ENCODE data around the gene RHBDL3. TPM values are rescaled to one million over a fixed set of nuclear protein-coding genes. Genes with fewer than 3 reads are reported as not detected.
"Not testable (repeated sequence)": the region's sequence is repeated elsewhere in the genome, so short reads cannot be mapped to it uniquely, and the experiment has no call there.

RHBDL3 gene
- total RNA-seq, 5 donors from 2014 or later (not counting 1 experiment from before 2014, with no cell fraction given) = 0.07 TPM; not detected in 4

DNA sequence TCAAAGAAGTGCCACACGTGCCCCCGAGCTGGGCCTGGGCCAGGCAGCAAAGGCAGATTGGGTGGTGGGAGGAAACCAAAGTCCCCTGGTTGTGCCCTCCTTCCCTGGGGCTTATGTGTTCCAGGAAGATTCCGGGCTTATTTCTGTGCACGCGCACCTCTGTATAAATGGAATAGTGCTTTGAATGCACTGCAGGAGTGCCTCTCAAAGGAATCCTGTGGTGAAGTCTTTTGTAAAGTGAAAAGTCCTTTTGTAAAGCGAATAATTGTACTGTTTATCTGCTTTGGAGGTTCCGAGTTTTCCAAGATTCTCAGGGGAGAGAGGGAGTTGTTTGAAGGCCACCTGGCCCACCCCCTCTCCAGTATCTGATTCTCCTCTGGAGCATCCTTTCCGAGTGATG is 49.5 kb downstream of the RHBDL3 start:
- ChIA-PET POLR2A (no interaction called here), CTCF (interaction anchor here (0.6 to 1.0 kb wide), 2 partner anchors 25 to 536 kb away, joined by 3 to 6 read pairs; no protein-coding TSS in a partner anchor)
- DNase-seq (no peak), ATAC-seq (replicated peaks in 1 of 4) (no peak)
- no peaks in the 10 kb centered on the region for H3K36me3 ChIP-seq (ENCODE audit: control insufficient read depth in 2 of 2, extremely low read depth in 1 of 2, insufficient read depth in 1 of 2, low read length in 1 of 2)
- Mint-ChIP-seq H3K27me3 (peaks cover 3% of the 10 kb centered on the region in 2 donors), H3K4me3 (no peak overlapping the region), H3K27ac (no peak overlapping the region), H3K9me3 (no peaks in the 10 kb centered on the region), H3K36me3 (no peaks in the 10 kb centered on the region), H3K4me1 (peaks cover 0 to 6% (median 3%) of the 10 kb centered on the region in 3 donors)
- no peaks in the 10 kb centered on the region for H3K9me3 ChIP-seq
- H3K4me3 ChIP-seq (ENCODE audit: control insufficient read depth in 1 of 2, extremely low read depth in 1 of 2, low read length in 1 of 2) = no peak overlapping the region
- no peak overlapping the region for H3K27ac ChIP-seq (ENCODE audit: low read length)
- 90% methylated on average over 2 of the region's 8 CpGs for WGBS (ENCODE audit: insufficient coverage)
- peaks cover 0 to 10% of the 10 kb centered on the region in 2 experiments for H3K4me1 ChIP-seq (ENCODE audit: control insufficient read depth in 1 of 2, extremely low read depth in 1 of 2, insufficient read depth in 2 of 2, low read length in 2 of 2)
- H3K27me3 ChIP-seq (replicated peaks in 1 of 2; ENCODE audit: control insufficient read depth in 2 of 2, extremely low read depth in 1 of 2, insufficient read depth in 2 of 2, low read length in 1 of 2) = peaks cover 0 to 18% of the 10 kb centered on the region in 2 experiments

- 90% methylated on average over 3 of the region's 5 CpGs for WGBS (ENCODE audit: insufficient coverage)
- H3K27me3 Mint-ChIP-seq; H3K27ac ChIP-seq (ENCODE audit: low read length); DNase-seq; ATAC-seq (replicated peaks in 1 of 4); H3K4me3 Mint-ChIP-seq; H3K27ac Mint-ChIP-seq; H3K9me3 Mint-ChIP-seq; CTCF ChIA-PET; H3K4me3 ChIP-seq (ENCODE audit: control insufficient read depth in 1 of 2, extremely low read depth in 1 of 2, low read length in 1 of 2); H3K9me3 ChIP-seq; H3K36me3 ChIP-seq (ENCODE audit: control insufficient read depth in 2 of 2, extremely low read depth in 1 of 2, insufficient read depth in 1 of 2, low read length in 1 of 2); H3K4me1 Mint-ChIP-seq; H3K36me3 Mint-ChIP-seq: not testable (repeated sequence)
- H3K27me3 ChIP-seq (replicated peaks in 1 of 2; ENCODE audit: control insufficient read depth in 2 of 2, extremely low read depth in 1 of 2, insufficient read depth in 2 of 2, low read length in 1 of 2) = peaks cover 0 to 19% of the 10 kb centered on the region in 2 experiments
- peaks cover 0 to 10% of the 10 kb centered on the region in 2 experiments for H3K4me1 ChIP-seq (ENCODE audit: control insufficient read depth in 1 of 2, extremely low read depth in 1 of 2, insufficient read depth in 2 of 2, low read length in 2 of 2)
- POLR2A ChIA-PET = interaction anchor here in 1 of 2 donors (0.6 kb wide), 1 partner anchor 526 kb away, joined by 4 read pairs; no protein-coding TSS in a partner anchor
Measured at GRCh38 chr17:32316653-32317052, 51.0 kb downstream of the RHBDL3 start.

DNA sequence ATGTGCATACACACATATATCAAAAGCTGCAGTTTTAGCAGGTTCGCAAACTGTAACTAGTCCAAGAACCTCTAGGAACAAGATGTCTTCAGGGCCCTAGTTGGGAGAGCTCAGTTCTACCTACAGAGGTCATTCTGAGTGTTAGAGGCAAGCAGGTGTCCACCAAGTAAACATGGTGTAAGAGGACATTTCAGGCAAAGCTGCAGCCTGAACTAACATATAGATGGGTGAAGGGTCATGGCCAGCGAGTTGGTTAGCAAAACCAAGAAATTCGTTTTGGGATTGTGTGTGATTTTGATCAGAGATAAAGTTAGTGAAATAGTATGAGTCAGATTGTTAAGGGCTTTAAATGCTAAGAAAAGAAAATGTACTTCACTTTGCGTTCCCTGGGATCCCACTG is 51.7 kb downstream of the RHBDL3 start:
- H3K4me1 Mint-ChIP-seq = peaks cover 0 to 7% (median 3%) of the 10 kb centered on the region in 3 donors
- DNase-seq (no peak), ATAC-seq (replicated peaks in 1 of 4) (no peak)
- ChIA-PET CTCF (interaction anchor here in 1 of 2 donors (0.7 kb wide), 1 partner anchor 350 kb away, joined by 3 read pairs; no protein-coding TSS in a partner anchor), POLR2A (interaction anchor here in 1 of 2 donors (0.6 kb wide), 1 partner anchor 527 kb away, joined by 4 read pairs; no protein-coding TSS in a partner anchor)
- H3K36me3 ChIP-seq (ENCODE audit: control insufficient read depth in 2 of 2, extremely low read depth in 1 of 2, insufficient read depth in 1 of 2, low read length in 1 of 2) = no peaks in the 10 kb centered on the region
- H3K36me3 Mint-ChIP-seq = no peaks in the 10 kb centered on the region
- H3K9me3 ChIP-seq = no peaks in the 10 kb centered on the region
- WGBS (ENCODE audit: insufficient coverage) = 65% methylated on average over 3 of the region's 4 CpGs
- H3K4me3 ChIP-seq (ENCODE audit: control insufficient read depth in 1 of 2, extremely low read depth in 1 of 2, low read length in 1 of 2) = no peak overlapping the region
- no peak overlapping the region for H3K4me3 Mint-ChIP-seq
- peaks cover 0 to 25% of the 10 kb centered on the region in 2 experiments for H3K27me3 ChIP-seq (replicated peaks in 1 of 2; ENCODE audit: control insufficient read depth in 2 of 2, extremely low read depth in 1 of 2, insufficient read depth in 2 of 2, low read length in 1 of 2)
- peaks cover 3% of the 10 kb centered on the region in 2 donors for H3K27me3 Mint-ChIP-seq
- no peak overlapping the region for H3K27ac ChIP-seq (ENCODE audit: low read length)
- H3K27ac Mint-ChIP-seq = no peak overlapping the region
- peaks cover 0 to 10% of the 10 kb centered on the region in 2 experiments for H3K4me1 ChIP-seq (ENCODE audit: control insufficient read depth in 1 of 2, extremely low read depth in 1 of 2, insufficient read depth in 2 of 2, low read length in 2 of 2)
- no peaks in the 10 kb centered on the region for H3K9me3 Mint-ChIP-seq

- no peak for ATAC-seq (replicated peaks in 1 of 4)
- 98% methylated on average over 4 of the region's 8 CpGs for WGBS (ENCODE audit: insufficient coverage)
- ChIA-PET CTCF (no interaction called here), POLR2A (no interaction called here)
- H3K27me3 Mint-ChIP-seq = peaks cover 3% of the 10 kb centered on the region in 2 donors
- H3K27ac Mint-ChIP-seq = no peak overlapping the region
- Histone ChIP-seq H3K4me1 (ENCODE audit: control insufficient read depth in 1 of 2, extremely low read depth in 1 of 2, insufficient read depth in 2 of 2, low read length in 2 of 2) (peaks cover 0 to 11% of the 10 kb centered on the region in 2 experiments), H3K9me3 (no peaks in the 10 kb centered on the region), H3K36me3 (ENCODE audit: control insufficient read depth in 2 of 2, extremely low read depth in 1 of 2, insufficient read depth in 1 of 2, low read length in 1 of 2) (no peaks in the 10 kb centered on the region), H3K27me3 (replicated peaks in 1 of 2; ENCODE audit: control insufficient read depth in 2 of 2, extremely low read depth in 1 of 2, insufficient read depth in 2 of 2, low read length in 1 of 2) (peaks cover 0 to 25% of the 10 kb centered on the region in 2 experiments), H3K4me3 (ENCODE audit: control insufficient read depth in 1 of 2, extremely low read depth in 1 of 2, low read length in 1 of 2) (no peak overlapping the region), H3K27ac (ENCODE audit: low read length) (no peak overlapping the region)
- peaks cover 3 to 11% (median 3%) of the 10 kb centered on the region in 3 donors for H3K4me1 Mint-ChIP-seq
- no peaks in the 10 kb centered on the region for H3K36me3 Mint-ChIP-seq
- DNase-seq = no peak
- H3K9me3 Mint-ChIP-seq = no peaks in the 10 kb centered on the region
- no peak overlapping the region for H3K4me3 Mint-ChIP-seq
Measured at GRCh38 chr17:32318071-32318470, 52.4 kb downstream of the RHBDL3 start.

- peaks cover 3% of the 10 kb centered on the region in 2 donors for H3K27me3 Mint-ChIP-seq
- peaks cover 12 to 26% (median 14%) of the 10 kb centered on the region in 3 donors for H3K4me1 Mint-ChIP-seq
- H3K4me3 ChIP-seq (ENCODE audit: control insufficient read depth in 1 of 2, extremely low read depth in 1 of 2, low read length in 1 of 2) = peak overlapping the region in 1 of 2 donors; percentile 4
- WGBS (ENCODE audit: insufficient coverage) = no CpG with 5 or more reads among the region's 5 CpGs
- no peak overlapping the region for H3K27ac ChIP-seq (ENCODE audit: low read length)
- peak overlapping the region; percentile 61 to 76 (median 66) for H3K4me3 Mint-ChIP-seq
- no peak overlapping the region for H3K27ac Mint-ChIP-seq
- ATAC-seq (replicated peaks in 1 of 4) (peak; percentile 82 to 88 (median 86)), DNase-seq (peak; percentile 13 to 81 (median 58))
- peaks cover 0 to 22% of the 10 kb centered on the region in 2 experiments for H3K27me3 ChIP-seq (replicated peaks in 1 of 2; ENCODE audit: control insufficient read depth in 2 of 2, extremely low read depth in 1 of 2, insufficient read depth in 2 of 2, low read length in 1 of 2)
- no peaks in the 10 kb centered on the region for H3K36me3 Mint-ChIP-seq
- H3K36me3 ChIP-seq (ENCODE audit: control insufficient read depth in 2 of 2, extremely low read depth in 1 of 2, insufficient read depth in 1 of 2, low read length in 1 of 2) = no peaks in the 10 kb centered on the region
- CTCF ChIA-PET = interaction anchor here in 1 of 2 donors (0.5 kb wide), 1 partner anchor 20 kb away, joined by 3 read pairs; no protein-coding TSS in a partner anchor
- POLR2A ChIA-PET = no interaction called here
- H3K4me1 ChIP-seq (ENCODE audit: control insufficient read depth in 1 of 2, extremely low read depth in 1 of 2, insufficient read depth in 2 of 2, low read length in 2 of 2) = peaks cover 0 to 24% of the 10 kb centered on the region in 2 experiments
- H3K9me3 ChIP-seq = no peaks in the 10 kb centered on the region
- no peaks in the 10 kb centered on the region for H3K9me3 Mint-ChIP-seq
Measured at GRCh38 chr17:32319548-32319905, 53.9 kb downstream of the RHBDL3 start.

DNA sequence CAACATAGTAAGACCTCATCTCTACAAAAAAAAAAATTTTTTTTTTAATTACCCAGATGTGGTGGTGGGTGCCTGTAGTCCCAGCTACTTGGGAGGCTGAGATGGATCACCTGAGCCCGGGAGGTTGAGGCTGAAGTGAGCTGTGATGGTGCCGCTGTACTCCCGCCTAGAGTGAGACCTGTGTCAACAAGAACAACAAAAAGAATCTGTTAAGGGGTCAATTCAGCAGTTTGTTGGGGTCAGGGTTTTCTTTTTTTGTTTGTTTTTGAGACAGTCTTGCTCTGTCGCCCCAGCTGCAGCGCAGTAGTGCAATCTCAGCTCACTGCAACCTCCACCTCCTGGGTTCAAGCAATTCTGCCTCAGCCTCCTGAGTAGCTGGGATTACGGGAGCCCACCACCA is 54.4 kb downstream of the RHBDL3 start:
- H3K4me3 ChIP-seq (ENCODE audit: control insufficient read depth in 1 of 2, extremely low read depth in 1 of 2, low read length in 1 of 2); H3K27ac ChIP-seq (ENCODE audit: low read length); POLR2A ChIA-PET; ATAC-seq (replicated peaks in 1 of 4); H3K9me3 Mint-ChIP-seq; DNase-seq; H3K9me3 ChIP-seq; H3K4me3 Mint-ChIP-seq; H3K36me3 Mint-ChIP-seq; H3K36me3 ChIP-seq (ENCODE audit: control insufficient read depth in 2 of 2, extremely low read depth in 1 of 2, insufficient read depth in 1 of 2, low read length in 1 of 2); H3K27ac Mint-ChIP-seq; H3K27me3 Mint-ChIP-seq: not testable (repeated sequence)
- no CpG with 5 or more reads among the region's 6 CpGs for WGBS (ENCODE audit: insufficient coverage)
- CTCF ChIA-PET = interaction anchor here (0.5 to 0.6 kb wide), 2 partner anchors 17 to 20 kb away, joined by 3 read pairs; no protein-coding TSS in a partner anchor
- peaks cover 0 to 16% of the 10 kb centered on the region in 2 experiments for H3K27me3 ChIP-seq (replicated peaks in 1 of 2; ENCODE audit: control insufficient read depth in 2 of 2, extremely low read depth in 1 of 2, insufficient read depth in 2 of 2, low read length in 1 of 2)
- H3K4me1 Mint-ChIP-seq = peaks cover 12 to 27% (median 14%) of the 10 kb centered on the region in 3 donors
- peaks cover 0 to 24% of the 10 kb centered on the region in 2 experiments for H3K4me1 ChIP-seq (ENCODE audit: control insufficient read depth in 1 of 2, extremely low read depth in 1 of 2, insufficient read depth in 2 of 2, low read length in 2 of 2)
